GM23338 (cell line): Measurements from ENCODE around the gene HIP1.
"Not testable (repeated sequence)": the region's sequence is repeated elsewhere in the genome, so short reads cannot be mapped to it uniquely, and the experiment has no call there.

Experiments used
- CREB1 ChIP-seq: fragments of 250-450 bp; sonication (Bioruptor Pico); IDR thresholded peaks from 2 replicates; pipeline ENCODE4 v1.5.0; 2020; ENCODE audit warnings: low read depth, mild to moderate bottlenecking, moderate library complexity
- CTCF ChIP-seq, 2 experiments: fragments of 200-600 bp in 1 of 2; sonication (generic) in 1 of 2; conservative IDR thresholded peaks; 2 replicates each; pipeline versions ENCODE4 v1.5.1 to v1.6.1; 2016 to 2017; ENCODE audit warnings: antibody characterized with exemption in 2 of 2, low read depth in 2 of 2, mild to moderate bottlenecking in 2 of 2, moderate library complexity in 1 of 2
- EZH2 ChIP-seq: fragments of 200-600 bp; sonication (generic); IDR thresholded peaks from one replicate; pipeline ENCODE4 v1.8.0; 2017; ENCODE audit warnings: antibody characterized with exemption, mild to moderate bottlenecking, low read depth; ENCODE audit not compliant: unreplicated experiment
- EZH2phosphoT487 ChIP-seq: fragments of 200-600 bp; sonication (generic); IDR thresholded peaks from one replicate; pipeline ENCODE4 v1.8.1; 2018; ENCODE audit warnings: antibody characterized with exemption; ENCODE audit not compliant: unreplicated experiment
- JUNB ChIP-seq: IDR thresholded peaks from one replicate; pipeline ENCODE4 v1.6.1; 2016; ENCODE audit warnings: antibody characterized with exemption; ENCODE audit not compliant: unreplicated experiment
- NANOG ChIP-seq: IDR thresholded peaks from 2 replicates; pipeline ENCODE4 v1.6.1; 2016; ENCODE audit warnings: antibody characterized with exemption, borderline replicate concordance
- POLR2AphosphoS5 ChIP-seq: IDR thresholded peaks from 2 replicates; pipeline ENCODE4 v1.6.1; 2016; ENCODE audit warnings: antibody characterized with exemption, low read depth
- STAT1 ChIP-seq: IDR thresholded peaks from one replicate; pipeline ENCODE4 v1.6.1; 2016; ENCODE audit warnings: antibody characterized with exemption; ENCODE audit not compliant: unreplicated experiment
- ZNF114 ChIP-seq: fragments of 250-450 bp; sonication (Bioruptor Pico); IDR thresholded peaks from 2 replicates; pipeline ENCODE4 v1.5.0; 2020; ENCODE audit warnings: mild to moderate bottlenecking, moderate library complexity
- ZNF331 ChIP-seq: fragments of 250-450 bp; sonication (Bioruptor Pico); IDR thresholded peaks from 2 replicates; pipeline ENCODE4 v1.5.0; 2020; ENCODE audit warnings: low read depth, mild to moderate bottlenecking, moderate library complexity
- TF ChIP-seq, protein P1 (sequence below): IDR thresholded peaks from one replicate; pipeline ENCODE4 v1.6.1; 2018; ENCODE audit warnings: antibody characterized with exemption; ENCODE audit not compliant: unreplicated experiment
- TF ChIP-seq, protein P2 (sequence below): fragments of 250-450 bp; sonication (Bioruptor Pico); IDR thresholded peaks from 2 replicates; pipeline ENCODE4 v1.5.0; 2020; ENCODE audit warnings: mild to moderate bottlenecking, moderate library complexity

- not testable (repeated sequence) for TF ChIP-seq EZH2; CTCF (conservative IDR thresholded peaks at IDR 0.05; ENCODE audit: low read depth in 2 of 2); POLR2AphosphoS5; EZH2phosphoT487; CREB1 (CRISPR knock-in tag); ZNF114; JUNB; STAT1; ZNF331 (CRISPR knock-in tag); NANOG
- TF ChIP-seq, protein P1, sequence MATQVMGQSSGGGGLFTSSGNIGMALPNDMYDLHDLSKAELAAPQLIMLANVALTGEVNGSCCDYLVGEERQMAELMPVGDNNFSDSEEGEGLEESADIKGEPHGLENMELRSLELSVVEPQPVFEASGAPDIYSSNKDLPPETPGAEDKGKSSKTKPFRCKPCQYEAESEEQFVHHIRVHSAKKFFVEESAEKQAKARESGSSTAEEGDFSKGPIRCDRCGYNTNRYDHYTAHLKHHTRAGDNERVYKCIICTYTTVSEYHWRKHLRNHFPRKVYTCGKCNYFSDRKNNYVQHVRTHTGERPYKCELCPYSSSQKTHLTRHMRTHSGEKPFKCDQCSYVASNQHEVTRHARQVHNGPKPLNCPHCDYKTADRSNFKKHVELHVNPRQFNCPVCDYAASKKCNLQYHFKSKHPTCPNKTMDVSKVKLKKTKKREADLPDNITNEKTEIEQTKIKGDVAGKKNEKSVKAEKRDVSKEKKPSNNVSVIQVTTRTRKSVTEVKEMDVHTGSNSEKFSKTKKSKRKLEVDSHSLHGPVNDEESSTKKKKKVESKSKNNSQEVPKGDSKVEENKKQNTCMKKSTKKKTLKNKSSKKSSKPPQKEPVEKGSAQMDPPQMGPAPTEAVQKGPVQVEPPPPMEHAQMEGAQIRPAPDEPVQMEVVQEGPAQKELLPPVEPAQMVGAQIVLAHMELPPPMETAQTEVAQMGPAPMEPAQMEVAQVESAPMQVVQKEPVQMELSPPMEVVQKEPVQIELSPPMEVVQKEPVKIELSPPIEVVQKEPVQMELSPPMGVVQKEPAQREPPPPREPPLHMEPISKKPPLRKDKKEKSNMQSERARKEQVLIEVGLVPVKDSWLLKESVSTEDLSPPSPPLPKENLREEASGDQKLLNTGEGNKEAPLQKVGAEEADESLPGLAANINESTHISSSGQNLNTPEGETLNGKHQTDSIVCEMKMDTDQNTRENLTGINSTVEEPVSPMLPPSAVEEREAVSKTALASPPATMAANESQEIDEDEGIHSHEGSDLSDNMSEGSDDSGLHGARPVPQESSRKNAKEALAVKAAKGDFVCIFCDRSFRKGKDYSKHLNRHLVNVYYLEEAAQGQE, result not testable (repeated sequence)
- TF ChIP-seq, protein P2, sequence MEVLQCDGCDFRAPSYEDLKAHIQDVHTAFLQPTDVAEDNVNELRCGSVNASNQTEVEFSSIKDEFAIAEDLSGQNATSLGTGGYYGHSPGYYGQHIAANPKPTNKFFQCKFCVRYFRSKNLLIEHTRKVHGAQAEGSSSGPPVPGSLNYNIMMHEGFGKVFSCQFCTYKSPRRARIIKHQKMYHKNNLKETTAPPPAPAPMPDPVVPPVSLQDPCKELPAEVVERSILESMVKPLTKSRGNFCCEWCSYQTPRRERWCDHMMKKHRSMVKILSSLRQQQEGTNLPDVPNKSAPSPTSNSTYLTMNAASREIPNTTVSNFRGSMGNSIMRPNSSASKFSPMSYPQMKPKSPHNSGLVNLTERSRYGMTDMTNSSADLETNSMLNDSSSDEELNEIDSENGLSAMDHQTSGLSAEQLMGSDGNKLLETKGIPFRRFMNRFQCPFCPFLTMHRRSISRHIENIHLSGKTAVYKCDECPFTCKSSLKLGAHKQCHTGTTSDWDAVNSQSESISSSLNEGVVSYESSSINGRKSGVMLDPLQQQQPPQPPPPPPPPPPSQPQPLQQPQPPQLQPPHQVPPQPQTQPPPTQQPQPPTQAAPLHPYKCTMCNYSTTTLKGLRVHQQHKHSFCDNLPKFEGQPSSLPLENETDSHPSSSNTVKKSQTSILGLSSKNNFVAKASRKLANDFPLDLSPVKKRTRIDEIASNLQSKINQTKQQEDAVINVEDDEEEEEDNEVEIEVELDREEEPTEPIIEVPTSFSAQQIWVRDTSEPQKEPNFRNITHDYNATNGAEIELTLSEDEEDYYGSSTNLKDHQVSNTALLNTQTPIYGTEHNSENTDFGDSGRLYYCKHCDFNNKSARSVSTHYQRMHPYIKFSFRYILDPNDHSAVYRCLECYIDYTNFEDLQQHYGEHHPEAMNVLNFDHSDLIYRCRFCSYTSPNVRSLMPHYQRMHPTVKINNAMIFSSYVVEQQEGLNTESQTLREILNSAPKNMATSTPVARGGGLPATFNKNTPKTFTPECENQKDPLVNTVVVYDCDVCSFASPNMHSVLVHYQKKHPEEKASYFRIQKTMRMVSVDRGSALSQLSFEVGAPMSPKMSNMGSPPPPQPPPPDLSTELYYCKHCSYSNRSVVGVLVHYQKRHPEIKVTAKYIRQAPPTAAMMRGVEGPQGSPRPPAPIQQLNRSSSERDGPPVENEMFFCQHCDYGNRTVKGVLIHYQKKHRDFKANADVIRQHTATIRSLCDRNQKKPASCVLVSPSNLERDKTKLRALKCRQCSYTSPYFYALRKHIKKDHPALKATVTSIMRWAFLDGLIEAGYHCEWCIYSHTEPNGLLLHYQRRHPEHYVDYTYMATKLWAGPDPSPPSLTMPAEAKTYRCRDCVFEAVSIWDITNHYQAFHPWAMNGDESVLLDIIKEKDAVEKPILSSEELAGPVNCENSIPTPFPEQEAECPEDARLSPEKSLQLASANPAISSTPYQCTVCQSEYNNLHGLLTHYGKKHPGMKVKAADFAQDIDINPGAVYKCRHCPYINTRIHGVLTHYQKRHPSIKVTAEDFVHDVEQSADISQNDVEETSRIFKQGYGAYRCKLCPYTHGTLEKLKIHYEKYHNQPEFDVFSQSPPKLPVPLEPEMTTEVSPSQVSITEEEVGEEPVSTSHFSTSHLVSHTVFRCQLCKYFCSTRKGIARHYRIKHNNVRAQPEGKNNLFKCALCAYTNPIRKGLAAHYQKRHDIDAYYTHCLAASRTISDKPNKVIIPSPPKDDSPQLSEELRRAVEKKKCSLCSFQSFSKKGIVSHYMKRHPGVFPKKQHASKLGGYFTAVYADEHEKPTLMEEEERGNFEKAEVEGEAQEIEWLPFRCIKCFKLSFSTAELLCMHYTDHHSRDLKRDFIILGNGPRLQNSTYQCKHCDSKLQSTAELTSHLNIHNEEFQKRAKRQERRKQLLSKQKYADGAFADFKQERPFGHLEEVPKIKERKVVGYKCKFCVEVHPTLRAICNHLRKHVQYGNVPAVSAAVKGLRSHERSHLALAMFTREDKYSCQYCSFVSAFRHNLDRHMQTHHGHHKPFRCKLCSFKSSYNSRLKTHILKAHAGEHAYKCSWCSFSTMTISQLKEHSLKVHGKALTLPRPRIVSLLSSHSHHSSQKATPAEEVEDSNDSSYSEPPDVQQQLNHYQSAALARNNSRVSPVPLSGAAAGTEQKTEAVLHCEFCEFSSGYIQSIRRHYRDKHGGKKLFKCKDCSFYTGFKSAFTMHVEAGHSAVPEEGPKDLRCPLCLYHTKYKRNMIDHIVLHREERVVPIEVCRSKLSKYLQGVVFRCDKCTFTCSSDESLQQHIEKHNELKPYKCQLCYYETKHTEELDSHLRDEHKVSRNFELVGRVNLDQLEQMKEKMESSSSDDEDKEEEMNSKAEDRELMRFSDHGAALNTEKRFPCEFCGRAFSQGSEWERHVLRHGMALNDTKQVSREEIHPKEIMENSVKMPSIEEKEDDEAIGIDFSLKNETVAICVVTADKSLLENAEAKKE, result not testable (repeated sequence)
Observed at GRCh38 chr7:75779516-75779915, 40.8 kb upstream of the HIP1 start.
